Kidney capillary endothelial cell (primary cell): ENCODE measurements around the gene PNMA6E.

Experiments
- DNase-seq: peaks from one replicate; pipeline ENCODE4 v3.0.0-alpha.2; 2018; ENCODE audit warnings: low spot score

Gene PNMA6E

DNA sequence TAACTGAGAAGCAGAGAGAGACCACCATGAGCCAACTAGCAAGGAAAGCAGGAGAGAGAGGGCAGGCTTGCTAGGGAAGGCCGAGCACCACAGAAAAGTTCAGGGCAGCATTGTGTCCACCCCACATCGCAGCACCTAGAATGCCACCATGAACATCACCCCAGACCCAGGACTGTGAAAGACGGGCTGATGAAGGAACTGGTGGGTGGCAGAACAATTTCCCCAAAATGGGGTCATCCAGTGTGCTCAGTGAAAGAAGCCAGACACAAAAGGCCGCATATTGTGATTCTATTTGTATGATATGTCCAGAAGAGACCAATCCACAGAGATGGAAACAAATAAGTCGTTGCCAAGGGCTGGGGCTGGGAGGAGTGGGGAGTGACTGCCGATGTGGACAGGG, 16.8 kb downstream of the PNMA6E start:
- no peak for DNase-seq

DNA sequence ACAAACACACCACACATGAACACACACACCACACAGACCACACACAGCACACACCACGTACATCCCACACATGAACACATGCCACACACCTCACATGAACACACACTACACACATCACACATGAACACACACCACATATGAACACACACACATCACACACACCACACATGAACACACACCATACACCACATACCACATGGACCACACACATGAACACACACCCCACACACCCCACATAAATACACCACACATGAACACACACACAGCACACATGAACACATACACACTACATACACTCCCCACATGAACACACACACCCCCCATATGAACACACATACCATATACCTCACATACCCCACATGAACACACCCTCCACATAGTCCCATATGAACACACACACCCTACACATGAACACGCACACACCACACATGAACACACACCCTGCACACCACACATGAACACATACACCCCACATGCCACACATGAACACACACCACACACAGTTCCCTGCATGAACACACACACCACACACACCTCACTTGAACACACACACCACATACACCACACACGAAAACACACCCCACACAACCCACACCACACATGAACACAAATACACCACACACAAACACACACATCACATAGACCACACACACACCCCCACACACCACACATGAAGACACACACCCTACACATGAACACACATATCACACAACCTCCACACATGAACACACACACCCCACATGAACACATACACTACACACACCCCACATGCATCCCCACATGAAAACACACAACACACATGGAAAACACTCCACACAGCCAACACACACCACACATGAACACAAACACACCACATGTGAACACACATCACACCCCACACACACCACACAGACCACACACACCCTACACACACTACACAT, 18.3 kb downstream of the PNMA6E start:
- no peak for DNase-seq

DNA sequence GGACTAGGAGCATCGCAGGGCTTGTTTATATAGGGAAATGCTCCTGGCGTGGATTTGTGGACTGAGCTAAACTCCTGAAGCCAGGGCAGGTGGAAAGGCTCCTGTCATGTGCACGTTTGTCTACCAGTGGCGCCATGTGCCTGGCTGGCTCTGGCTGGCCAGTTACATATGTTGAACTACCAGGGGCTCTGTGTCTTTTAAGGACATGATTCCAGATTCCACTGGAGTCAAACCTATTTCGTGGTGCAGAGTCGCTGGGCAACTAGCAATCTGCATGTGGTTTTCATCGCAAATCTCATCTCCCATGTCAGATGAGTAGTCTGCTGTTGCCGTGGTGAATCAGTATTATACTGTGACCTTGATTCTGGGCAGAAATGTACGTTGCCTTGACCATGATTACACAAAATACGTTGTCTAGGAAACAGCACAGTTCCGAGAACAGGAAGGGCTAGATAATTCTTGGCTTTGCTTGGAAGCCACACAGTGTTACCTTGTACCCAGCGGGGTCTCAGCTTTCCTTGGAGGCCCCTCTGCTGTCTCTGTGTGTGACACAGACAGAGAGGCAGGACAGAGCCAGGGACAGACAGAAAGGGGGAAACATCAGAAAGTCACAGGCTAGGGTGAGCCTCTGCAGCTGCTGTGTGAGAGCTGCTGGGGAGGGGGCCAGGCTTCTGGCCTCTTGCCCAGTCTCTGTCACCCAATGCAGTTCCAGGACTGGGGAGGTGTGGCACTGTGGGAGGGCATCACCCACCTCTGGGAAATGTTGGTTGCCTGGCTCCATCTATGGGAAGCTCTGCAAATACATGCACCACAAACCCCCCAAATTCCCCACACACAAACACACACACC, 19.2 kb downstream of the PNMA6E start:
- DNase-seq: no peak

DNA sequence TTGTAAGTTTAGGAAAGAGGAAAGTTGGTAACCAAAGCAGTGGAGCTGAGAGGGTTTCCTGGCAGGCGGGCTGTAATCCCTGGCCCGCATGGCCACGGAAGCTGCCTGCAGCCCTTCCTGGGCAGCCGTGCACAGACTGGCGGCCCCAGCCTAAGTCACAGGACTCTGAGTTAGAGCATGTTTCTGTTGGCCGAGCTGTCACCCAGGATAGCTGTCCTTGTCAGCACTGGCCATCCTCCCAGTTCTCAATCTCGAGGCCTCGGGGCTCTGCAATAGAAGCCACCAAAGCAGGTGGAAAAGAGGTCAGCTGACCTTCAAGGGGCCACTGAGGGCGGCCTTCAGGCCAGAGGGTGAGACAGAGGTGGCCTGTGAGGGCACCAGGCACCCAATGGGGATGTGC, 20.5 kb downstream of the PNMA6E start:
- no peak for DNase-seq

DNA sequence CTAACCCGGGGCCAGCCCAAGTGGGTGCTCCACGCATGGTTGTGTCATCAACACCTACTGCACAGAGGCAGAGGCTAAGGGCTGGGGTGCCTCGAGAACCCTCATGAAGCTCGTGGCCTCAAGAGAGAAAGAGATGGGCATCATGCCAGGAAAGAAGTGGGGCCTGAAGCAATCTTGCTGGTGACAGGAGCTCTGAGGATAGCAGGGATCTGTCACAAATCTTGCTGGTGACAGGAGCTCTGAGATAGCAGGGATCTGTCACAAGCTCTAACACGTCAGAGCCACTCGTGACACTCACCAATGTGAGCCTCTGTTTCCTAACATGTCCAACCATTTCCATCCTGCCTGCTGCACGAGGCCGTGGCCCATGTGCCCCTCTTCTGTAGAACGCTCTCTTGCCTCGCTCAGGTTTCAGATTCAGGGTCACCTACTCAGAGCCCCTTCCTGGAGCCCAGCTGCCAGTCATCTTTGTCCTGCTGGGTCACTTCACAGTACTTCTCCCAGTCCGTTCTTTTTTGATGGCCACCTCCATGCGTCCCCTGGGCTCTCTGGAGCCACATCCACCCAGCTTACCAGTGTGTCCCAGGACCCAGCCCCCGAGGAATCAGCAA, 21.1 kb downstream of the PNMA6E start:
- no peak for DNase-seq

DNA sequence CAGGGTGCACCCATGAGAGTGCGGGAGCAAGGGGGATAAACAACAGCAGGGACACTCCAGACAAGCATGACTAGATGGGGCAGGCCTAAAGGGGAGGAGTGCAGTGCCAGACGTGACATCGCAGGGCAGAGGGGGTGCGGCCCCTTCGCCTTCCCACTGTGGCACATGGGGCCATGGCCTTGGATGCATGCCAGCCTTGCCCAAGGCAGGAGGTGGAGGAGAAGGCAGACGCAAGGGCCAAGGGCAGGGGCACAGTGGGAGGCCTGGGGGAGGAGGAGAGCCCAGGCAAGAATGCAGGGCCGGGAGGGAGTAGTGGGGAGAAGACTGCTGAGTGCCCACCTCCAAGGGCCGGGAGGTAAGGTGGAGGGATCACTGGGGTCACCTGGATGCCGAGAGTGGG, 21.6 kb downstream of the PNMA6E start:
- DNase-seq: no peak

DNA sequence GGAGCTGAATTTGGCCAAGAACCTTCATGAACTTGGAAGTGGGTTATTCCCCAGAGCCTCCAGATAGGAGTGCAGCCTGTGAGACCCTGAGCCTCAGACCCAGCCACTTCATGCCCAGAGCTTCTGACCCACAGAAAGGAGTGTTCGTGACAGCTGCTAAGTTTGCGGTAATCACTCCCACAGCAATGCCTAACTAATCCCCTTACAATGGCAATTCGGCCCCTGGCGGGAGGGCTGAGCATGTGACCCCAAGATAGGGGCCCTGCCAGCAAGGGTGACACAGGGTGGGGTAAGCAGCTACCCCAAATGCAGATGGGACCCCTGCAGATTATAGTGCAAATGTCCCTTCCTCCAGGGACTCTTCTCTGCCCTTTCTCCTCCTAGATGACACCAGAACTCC, 22.5 kb downstream of the PNMA6E start:
- no peak for DNase-seq

DNA sequence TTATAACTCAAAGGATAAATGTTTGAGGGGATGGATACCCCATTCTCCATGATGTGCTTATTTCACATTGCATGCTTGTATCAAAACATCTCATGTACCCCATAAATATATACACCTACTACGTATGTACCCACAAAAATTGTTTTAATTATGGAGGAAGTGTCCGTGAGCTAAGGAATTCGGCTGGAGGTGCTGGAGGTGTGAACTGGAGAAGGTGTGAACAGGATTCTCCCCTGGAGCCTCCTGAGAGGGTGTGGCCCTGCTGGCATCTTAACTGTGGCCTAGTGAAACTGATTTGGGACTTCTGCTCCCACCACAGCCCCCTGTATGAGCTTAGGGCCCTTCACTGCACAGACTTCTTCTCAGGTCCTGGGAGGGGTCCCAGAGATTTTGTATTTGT, 23.4 kb downstream of the PNMA6E start:
- DNase-seq: no peak

DNA sequence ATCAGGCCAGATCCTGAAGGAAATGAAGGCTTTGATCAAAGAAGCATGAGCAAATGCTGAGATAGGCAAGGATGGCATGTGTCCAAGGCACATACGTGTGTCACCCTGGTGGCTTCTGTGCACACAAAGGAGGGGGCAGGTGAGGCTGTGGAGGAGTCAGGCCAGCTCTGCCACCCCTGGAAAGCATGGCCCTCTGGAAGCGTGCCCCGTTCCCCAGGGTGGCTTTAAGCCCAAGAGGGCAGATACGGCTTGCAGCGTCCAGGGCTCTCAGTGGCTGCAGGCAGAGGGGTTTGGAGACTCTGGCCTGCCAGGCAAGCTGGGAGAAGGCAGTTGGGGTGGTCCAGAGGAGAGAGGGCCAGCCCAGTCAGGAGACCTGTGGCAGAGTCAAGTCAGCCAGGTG, 25.6 kb downstream of the PNMA6E start:
- DNase-seq: no peak

DNA sequence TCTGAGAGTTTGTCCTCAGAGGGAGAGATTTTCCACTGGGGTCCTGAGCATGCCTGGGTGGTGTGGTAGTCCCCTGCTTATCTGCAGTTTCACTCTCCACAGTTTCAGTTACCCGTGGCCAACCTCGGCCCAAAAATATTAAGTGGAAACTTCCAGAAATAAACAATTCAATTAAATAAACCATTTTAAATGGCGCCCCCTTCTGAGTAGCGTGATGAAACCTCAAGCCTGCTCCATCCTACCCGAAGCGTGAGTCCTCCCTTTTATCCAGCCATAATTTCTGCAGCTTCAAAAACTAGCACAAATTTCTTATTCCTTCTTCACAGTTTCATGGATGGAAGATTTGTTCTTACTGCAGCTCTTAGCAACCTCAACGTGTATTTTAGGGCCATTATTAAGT, 26.7 kb downstream of the PNMA6E start:
- DNase-seq: no peak

DNA sequence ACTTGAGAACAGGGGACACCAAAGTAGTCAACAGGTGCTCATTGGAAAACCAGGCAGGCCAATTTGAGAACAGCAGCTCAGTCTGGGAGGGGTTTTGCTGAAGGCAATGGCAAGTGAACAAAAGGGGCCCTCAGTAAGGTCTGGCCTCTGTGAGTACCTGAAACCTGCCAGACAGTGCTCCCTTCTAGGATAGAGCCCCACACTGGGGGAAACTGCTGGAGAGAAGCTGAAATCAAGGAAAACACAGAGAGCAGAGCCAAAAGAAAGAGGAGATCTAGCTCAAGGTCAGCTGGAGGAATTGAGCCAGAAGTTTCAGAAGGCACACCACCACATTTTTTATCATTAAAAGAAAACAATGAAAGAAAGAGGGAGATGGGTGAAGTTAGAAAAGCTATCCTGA, 28.2 kb downstream of the PNMA6E start:
- DNase-seq: no peak

DNA sequence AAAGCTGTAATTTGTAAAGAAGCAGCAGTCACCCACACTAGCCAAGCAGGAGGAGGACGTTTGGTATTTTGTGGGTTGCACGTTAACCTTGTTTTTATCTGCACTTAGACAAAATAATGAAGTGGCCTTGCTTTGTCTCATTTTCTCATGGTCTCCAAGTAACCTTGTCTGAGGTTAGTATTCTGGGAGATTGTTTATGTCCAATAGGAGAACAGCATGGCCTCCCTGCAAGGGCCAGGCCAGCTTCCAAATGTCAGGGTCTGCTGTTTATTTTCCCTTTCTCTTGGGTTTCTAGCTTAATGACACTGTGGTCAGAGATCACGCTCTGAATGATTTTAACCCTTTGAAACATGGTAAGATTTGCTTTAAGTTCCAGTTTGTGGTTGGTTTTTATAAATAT, 29.9 kb downstream of the PNMA6E start:
- no peak for DNase-seq

DNA sequence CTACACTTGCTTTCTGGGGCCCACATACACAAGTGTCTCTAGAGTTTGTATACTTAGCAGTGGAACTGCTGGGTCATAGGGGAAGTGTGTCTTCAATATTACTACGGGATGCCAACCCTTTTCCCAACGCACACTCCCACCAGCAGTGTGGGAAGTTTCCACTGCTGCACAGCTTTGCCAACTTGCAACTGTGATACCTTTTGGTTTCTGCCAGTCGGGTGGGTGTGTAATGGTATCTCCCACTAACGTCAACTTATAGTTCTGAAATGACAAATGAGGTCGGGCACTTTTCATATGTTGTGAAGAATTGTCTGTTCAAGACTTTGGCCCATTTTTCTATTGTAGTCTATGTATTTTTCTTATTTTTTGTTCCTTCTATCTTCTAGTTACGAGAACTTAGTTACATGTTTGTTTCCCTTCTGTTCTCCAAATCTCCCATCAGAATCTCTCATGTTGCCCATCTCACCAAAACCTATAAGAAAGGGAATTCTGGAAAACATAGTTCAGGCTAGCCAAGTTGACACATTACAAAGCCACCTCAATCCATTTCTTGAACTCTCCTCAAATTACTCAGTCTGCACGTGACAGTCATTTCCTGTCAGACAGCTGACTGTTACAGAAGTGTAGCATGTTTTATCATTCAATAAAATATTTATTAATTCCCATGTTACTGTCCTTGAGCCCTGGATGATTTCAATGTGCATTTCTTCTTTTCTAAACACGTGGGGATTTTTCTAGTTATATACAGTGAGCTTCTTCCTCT, 30.7 kb downstream of the PNMA6E start:
- peak; percentile 10 for DNase-seq

DNA sequence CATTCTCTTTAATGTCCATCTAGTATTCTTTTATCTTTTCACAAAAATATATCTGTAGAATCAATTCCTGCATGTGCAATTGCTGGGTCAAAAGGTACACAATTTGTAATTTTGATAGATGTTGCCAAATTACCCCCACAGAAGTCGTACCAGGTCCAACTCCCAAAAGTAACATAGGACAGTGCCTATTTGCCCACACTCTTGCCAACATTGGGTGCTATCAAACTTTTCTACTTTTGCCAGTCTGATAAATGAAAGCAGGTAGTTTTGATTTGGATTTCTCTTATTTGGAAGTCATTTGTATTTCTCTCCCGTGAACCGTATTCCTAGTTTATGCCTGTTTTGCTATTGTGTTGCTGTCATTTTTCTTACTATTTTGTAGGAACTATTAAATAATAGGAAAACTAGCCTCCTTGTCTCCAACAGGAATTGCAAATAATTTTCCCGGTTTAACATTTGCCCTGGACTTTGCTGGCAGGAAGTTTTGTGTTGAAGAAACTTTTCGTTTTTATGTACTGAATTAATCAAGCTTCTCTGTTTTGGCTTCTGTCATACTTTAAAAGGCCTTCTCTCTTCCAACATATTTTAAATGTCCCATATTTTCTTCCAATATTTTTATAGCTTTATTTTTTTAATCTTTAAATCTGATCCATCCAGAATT, 34.1 kb downstream of the PNMA6E start:
- DNase-seq: no peak

DNA sequence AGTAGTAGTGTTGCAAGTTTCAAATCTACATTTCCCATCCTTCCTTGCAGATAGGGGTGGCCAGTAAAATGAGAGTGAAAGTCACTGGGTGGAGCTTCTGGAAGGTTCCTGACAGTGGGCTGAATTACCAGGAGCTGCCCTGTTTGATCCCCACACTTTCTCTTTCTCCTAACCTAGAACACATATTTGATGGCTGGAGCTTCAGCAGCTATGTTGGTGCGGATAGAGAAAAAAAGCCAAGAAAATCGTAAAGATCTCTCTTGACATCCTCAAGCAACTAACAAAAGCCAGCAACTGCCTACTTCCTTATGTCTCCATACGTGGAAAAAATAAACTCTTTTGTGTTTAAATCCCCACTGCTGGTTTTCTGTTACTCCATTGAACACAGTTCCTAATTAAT, 35.0 kb downstream of the PNMA6E start:
- no peak for DNase-seq

DNA sequence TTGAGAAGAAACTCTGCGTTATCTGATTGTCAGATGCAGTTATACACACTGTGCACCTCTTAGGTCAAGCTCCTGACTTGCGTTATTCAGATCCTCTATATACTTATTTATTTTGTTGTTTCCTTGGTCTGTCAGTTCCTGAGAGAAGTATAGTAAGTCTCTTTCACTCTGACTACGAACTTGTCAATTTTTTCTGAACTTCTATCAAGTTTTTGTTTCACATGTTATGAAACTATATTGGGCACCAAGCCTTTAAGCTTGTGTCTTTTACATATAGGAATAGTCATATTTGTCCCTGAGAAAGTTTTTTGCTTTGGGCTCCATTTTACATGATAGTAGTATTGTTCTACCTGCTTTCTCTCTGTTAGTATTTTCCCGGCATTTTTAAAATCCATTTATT, 35.5 kb downstream of the PNMA6E start:
- no peak for DNase-seq

DNA sequence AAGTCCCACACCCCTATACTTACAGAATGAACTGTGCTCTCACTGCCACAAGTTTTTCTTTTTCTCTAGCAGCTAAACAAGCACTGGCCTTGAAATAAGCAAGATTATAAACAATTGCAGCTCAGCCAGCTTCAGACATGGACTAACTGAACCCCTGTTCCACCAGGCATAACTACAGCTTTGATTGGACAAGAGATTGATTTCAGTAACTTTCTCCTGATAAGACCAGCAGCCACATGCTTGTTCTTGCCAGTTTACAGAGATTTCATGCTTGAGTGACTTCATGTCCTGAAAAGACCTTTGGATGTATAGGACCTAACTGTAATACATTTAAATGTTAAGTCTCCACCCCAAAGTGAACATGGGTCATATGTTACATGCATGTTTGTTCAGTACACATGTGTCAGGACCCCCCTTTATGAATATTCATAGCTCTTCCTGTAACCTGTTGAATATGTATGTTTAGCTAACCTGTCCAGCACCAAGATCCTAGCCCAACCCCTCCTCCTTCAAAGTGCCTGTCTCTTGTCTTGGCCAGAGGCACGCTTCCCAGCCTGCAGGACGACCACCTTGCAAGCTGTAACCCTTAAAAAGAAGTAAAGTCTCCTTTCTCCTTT, 39.3 kb downstream of the PNMA6E start:
- no peak for DNase-seq

DNA sequence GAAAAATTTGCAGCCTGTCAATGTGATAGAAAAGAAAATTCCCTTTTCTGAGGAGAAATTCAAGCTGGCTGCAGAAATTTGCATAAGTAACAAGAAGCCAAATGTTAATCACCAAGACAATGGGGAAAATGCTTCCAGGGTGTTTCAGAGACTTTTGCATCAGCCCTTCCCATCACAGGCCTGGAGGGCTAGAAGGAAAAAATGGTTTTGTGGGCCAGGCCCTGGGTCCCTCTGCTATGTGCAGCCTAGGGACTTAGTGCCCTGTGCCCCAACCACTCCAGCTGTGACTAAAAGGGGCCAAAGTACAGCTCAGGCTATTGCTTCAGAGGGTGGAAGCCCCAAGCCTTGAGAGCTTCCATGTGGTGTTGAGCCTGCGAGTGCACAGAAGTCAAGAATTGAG, 43.3 kb downstream of the PNMA6E start:
- no peak for DNase-seq

DNA sequence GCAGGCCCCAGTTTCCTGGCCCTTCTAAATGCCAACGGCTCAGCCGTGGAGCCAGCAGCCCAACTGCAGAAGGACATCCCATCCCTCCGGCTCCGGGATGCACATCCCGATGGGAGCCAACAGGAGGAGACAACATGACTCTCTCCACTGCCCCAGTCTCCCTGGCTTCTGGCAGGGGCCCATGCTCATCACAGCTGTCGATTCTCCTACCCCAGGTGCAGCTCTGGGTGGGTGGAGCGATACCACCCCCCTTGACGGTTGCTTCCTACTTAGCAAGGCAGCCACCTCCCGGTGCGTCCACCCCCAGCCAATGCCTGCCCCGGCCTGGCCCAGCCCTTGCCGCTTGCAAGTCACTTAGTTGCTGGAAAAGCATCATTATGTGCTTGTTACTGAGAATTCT, 47.7 kb downstream of the PNMA6E start:
- DNase-seq: no peak

DNA sequence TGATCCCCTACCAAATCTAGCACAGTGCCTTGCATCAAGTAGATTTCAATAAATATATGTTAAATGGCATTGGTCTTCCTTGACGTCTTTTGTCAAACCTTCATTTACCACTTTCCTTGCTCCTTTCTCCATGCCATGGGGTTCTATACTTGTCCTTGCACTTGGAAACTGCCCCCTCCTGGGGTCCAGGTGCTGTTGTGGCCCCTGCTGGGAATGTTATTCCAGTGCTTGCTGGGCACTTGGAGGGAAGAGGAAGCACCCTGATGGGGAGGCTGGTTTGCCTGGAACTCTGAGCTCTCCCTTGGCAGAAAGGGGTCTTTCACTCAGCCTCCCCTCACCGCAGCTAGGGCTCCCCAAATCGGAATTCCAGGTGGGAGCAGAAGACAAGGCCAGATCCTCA, 48.3 kb downstream of the PNMA6E start:
- DNase-seq: no peak

DNA sequence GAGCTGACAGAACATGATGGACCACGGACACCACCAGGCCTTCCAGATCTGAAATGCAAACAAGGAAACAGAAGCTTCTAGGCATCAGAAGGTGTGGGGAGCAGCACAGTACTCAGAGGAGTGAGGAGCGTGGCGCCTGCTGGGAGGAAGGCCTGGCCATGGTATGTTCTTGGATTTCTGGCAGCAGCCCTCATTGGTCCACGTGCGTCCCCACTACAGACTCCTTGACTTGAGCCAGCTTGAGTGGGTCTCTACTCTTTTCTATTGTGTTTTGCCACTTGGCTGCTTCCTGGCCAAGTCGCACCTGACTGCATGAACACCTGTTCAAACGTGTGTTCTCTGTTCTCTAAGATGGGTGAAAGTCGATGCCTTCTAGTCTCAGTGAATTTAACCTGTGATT, 49.2 kb downstream of the PNMA6E start:
- no peak for DNase-seq
